ENCODE measurements around the gene GRAMD4. TPM values are rescaled to one million over a fixed set of nuclear protein-coding genes. Genes with fewer than 3 reads are reported as not detected.

The GRAMD4 gene
- polyA plus RNA-seq, 4 donors, result 20.5 to 25.2 (median 22.9) TPM

GRCh38 chr22:46652081-46652846, 32.1 kb downstream of the GRAMD4 start:
- no peak for DNase-seq (ENCODE audit: low read depth in 4 of 4, low spot score in 3 of 4)

- no peak for DNase-seq (ENCODE audit: low read depth in 4 of 4, low spot score in 3 of 4)
Measured at GRCh38 chr22:46652847-46653331, 32.7 kb downstream of the GRAMD4 start.

- DNase-seq (ENCODE audit: low read depth in 4 of 4, low spot score in 3 of 4), result no peak
Measured at GRCh38 chr22:46653596-46653995, 33.4 kb downstream of the GRAMD4 start.

DNA sequence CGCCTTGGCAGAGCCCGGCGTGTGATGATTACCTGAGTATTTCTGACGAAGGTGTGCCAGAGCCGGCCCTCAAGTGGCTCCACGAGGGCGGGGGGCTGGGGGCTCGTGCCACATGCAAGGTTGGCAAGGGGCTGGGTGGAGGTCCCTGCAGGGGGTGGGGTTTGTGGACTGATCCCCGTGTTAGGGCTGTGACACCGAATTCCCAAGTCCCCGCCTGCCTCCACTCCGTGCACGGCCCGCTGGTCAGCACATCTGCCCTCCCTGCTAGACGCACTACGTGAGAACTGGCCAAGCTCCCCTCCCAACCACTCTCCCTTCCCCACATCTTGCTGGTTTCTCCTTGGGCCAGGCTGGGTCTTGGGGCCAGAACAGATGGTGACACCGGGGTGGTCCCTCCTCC, 34.2 kb downstream of the GRAMD4 start:
- DNase-seq (ENCODE audit: low read depth in 4 of 4, low spot score in 3 of 4), result no peak

GRCh38 chr22:46654927-46655595, 34.9 kb downstream of the GRAMD4 start:
- no peak for DNase-seq (ENCODE audit: low read depth in 4 of 4, low spot score in 3 of 4)

DNA sequence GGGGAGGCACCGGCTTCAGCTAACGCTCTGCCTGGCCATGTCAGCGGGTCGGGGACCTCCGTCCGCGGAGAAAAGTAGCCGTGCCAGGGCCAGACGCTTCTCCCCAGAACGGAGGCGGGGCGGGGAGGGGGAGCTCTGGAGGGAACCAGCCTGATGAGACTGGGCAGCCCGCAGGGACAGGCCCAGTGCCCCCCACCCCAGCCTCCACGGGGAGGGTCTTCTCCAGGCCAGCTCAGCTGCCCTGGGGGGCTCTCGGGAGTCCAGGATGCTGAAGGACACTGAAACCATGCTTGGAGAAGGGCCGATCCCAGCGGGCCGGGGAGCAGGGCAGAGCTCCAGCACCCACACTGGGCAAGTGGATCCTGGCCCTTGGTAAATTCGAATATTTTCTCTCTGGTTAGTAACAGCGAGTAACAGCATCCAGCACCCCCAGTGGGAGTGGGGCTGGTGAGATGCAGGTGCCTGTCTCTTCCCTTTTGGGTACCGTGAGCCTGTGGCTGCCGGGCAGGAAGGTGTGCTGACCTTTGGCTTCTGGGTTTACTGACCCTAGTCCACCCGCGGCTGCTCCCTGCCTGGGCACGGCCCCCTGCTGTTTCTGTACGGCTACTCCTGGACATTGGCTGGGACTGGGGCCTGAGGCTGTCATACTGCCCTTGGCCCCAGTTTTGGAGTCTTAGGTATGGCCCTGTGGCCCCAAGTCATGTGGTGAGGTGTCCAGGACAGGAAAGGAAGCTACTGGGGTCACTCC, 35.8 kb downstream of the GRAMD4 start:
- DNase-seq (ENCODE audit: low read depth in 4 of 4, low spot score in 3 of 4), result no peak

- DNase-seq (ENCODE audit: low read depth in 4 of 4, low spot score in 3 of 4), result no peak
Measured at GRCh38 chr22:46656856-46657654, 36.9 kb downstream of the GRAMD4 start.

- no peak for DNase-seq (ENCODE audit: low read depth in 4 of 4, low spot score in 3 of 4)
Measured at GRCh38 chr22:46657655-46657953, 37.4 kb downstream of the GRAMD4 start.

DNA sequence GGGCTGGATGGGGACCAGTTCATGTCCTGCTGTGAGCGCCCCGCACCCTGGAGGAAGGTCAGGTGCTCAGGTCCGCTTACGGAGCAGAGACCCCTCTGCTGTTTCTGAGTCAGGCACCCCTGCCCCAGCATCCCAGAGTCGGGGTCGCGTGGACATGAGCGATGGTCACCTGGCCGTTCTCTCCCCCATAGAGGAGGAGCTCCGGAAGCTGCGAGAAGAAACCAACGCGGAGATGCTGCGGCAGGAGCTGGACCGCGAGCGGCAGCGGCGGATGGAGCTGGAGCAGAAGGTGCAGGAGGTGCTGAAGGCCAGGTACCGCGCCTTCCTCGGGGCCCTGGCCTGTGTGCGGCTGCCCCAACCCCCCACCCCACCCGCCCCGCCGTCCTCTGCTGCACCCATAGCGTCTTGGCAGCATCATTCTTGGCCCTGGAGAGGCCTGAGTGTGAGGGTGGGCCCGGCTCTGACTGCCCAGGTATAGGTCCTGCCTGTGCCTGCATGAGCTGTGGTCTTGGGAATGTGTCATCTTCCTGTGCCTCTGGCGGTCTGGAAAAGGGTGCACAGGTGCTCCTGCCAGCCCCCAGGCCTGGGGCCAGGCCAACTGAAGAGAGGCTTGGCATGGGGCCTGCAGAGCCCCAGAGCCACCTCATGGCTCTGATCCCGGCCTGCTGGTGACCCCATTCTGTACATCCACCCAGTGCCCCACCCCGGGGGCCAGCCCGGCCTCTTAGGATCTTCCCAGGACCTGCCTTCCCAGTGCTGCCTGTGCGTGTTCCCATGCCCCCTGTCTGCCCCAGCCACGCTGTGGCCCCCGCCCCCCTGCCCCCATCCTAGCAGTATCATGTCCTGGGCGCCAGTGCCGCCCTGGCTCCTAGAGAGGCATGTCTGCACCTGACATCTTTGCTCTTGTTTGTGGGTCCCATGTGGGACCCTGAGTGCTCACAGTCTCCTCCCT, 38.1 kb downstream of the GRAMD4 start:
- no peak for DNase-seq (ENCODE audit: low read depth in 4 of 4, low spot score in 3 of 4)

DNA sequence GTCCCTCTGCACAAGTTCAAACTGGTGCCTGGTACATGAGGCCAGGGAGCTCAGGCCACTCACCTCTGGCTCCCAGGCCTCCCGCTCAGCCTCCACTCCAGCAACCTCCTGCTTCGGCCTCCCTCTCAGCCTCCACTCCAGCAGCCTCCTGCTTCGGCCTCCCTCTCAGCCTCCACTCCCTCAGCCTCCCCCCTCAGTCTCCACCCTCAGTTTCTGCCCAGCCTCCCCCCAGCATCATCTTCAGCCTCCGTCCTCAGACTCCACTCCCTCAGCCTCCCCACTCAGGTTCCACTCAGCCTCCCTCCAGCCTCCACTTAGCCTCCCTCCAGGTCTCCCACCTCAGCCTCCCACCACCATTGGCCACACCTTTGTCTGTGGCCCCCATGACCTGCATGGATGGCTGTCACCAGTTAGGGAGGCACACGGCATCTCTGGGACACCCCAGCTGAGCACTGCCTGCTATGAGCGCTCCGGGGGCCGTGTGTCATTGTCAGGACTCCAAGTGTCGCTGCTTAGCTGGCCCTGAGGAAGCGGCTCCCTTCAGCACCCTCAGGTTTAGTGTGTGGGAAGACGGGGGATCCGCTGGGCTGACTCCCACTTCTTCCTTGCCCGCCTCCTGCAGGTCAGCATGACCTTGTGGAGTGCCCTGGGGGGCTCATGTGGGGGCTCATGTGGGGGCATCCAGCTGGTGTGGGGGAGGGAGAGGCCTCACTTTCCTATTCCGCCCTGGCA, 39.0 kb downstream of the GRAMD4 start:
- no peak for DNase-seq (ENCODE audit: low read depth in 4 of 4, low spot score in 3 of 4)

GRCh38 chr22:46659791-46660186, 39.6 kb downstream of the GRAMD4 start:
- no peak for DNase-seq (ENCODE audit: low read depth in 4 of 4, low spot score in 3 of 4)

DNA sequence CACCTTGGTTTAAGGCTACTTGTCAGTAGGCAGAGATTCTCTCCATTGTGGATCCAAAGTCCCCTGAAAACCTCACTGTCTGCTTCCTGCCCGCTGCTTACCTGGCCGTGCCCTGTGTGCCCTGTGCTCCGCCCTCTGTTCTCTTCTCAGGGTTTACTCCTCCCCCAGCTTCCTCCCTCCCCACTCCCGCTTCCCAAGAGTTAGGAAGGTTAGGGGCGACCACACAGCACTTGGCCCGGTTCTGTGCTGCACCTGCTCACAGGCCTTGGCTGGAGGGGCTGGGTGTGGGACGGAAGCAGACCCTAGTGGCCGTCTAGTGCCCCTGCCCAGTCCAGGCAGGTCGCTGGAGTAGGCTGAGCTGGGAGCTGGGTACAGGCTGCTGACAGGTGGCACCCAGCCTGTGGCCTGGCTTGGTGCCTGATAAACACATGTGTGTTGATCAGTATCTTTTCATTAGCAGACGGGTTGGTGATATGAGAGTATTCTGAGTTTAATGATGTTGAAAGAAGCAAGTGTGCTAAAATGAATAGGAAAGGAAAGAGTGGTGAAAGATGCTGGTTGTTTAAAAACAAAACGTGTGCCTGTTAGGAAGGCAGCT, 40.5 kb downstream of the GRAMD4 start:
- no peak for DNase-seq (ENCODE audit: low read depth in 4 of 4, low spot score in 3 of 4)

DNA sequence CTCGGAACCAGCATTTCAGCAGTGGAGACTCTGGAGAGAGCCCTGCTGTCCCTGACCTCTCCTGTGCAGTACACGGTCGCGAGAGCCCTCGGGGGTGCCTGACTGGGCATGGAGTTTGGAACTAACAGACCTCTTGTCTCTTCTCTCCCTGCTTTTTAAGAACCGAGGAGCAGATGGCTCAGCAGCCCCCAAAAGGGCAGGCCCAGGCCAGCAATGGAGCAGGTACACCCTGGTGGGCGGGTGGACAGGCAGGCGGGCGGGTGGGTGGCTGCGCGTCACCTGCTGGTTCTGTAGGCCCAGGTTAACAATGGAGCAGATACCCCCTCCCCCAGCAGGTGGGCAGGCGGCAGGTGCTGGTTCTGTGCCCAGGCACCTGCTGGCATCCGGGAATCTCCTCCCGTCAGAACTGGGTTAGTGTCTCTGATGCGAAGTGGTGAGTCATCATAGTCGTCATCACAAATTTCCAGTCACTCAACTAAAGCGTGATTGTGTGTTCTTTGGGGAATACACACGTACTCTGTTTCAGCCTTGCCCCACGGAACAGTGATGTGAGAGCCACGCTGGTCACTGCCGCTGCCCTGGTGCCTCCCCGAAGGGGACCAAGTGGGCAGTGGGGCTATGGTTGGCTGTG, 41.1 kb downstream of the GRAMD4 start:
- no peak for DNase-seq (ENCODE audit: low read depth in 4 of 4, low spot score in 3 of 4)

GRCh38 chr22:46662226-46662625, 42.0 kb downstream of the GRAMD4 start:
- no peak for DNase-seq (ENCODE audit: low read depth in 4 of 4, low spot score in 3 of 4)

DNA sequence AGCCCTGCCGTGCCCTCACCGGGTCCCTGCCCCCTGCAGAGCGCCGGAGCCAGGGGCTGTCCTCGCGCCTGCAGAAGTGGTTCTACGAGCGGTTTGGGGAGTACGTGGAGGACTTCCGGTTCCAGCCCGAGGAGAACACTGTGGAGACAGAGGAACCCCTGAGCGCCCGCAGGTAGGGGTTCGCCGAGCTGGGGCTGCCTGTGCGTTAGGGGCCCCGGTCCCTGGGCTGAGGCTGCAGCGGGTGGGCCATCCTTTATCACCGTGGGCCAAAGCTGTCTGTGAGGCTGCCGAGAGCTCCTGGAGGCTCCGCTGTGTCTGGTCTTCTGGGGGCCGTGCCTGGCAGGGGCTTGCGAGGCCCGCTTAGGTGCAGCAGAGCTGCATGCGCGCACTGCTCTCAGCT, 42.8 kb downstream of the GRAMD4 start:
- DNase-seq (ENCODE audit: low read depth in 4 of 4, low spot score in 3 of 4), result no peak

DNA sequence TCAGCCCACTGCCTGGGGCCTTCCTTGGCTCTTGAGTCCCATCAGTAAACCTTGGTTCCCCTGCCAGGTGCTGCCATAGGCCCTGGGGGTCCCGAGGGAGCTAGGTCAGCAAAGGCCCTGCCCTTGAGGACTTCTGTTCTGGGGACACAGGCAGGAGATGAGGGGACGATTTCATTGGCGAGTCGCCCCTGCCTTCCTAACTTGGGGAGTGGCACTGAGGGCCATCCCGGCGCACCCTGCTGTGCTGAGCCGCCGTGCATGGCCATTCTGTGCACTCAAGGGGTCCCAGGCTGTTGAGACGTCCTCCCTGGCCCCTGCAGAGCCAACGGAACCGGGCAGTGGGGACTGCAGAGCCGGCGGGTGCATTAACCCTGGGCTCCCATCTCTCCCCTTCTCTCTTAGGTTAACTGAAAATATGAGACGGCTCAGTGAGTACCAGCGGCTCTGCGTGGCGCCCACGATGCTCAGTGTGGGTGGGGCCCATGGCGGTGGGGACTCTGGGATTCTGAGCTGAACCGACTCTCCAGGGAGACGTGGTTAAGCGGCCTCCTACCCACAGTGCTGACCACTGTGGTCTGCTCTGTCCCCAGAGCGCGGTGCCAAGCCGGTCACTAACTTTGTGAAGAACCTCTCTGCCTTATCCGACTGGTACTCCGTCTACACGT, 43.4 kb downstream of the GRAMD4 start:
- no peak for DNase-seq (ENCODE audit: low read depth in 4 of 4, low spot score in 3 of 4)

DNA sequence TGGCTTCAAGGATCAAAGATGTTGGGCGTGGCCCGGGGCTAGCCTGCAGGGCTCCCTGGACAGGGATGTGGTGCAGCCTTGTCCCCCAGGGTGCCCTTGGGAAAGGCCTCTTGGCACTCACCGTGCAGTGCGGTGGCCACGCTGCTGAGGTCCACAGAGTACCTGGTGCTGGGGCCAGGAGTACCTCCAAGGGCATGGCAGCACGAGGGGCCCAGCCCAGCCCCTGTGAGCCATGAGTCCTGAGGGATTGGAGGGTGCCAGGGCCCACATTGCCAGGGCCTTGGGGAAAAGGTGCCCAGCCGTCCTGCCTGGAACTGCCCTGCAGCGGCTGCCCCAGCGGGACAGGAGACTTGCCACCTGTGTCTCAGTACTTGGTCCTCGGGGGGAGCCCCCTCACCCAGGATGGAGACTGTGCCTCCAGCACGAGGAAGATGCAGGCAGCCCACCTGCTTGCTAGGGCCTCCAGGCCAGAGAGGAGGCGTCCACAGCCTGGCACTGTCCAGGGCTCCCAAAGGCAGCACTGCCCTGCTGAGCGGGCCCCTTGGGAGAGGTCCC, 44.2 kb downstream of the GRAMD4 start:
- no peak for DNase-seq (ENCODE audit: low read depth in 4 of 4, low spot score in 3 of 4)
